ENCODE measurements around the gene GRIA3.

Gene GRIA3

DNA sequence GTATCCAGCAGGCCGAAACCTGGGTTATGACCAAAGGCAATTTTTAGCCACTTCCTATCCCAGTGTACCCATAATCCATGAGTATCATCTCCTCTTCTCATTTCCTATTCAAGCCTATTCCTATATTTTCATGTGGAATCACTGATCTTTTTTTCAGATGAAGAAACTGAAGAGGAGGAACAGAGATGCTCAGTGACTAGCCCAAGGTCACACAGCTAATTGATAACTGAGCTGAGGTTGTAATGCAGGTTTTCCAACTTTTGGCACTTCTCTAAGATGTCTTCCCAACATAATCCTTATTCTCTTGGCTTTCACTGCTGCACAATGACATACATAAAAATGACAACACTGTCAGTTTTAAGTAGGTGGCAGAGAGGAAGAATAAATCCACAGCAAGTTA, 15.3 kb downstream of the GRIA3 start:
- DNase-seq (ENCODE audit: low read depth) = no peak

DNA sequence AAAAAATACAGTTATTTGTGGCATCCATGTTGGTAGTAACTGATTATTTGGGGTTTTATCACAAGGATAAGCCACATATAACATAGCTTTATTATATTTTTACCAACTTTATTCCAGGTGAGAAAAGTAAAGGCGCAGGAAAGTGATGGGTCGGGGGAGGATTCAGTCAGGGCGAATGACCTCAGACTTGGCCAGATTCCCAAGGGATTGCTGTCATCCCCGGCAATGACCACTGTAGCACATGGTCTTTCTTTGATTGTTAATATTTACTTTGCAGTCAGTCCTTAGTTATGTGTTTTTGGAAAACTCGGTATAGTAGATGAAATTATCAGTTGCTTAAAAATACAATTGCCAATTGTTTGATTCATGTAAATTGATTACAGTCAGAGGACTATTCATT, 17.6 kb downstream of the GRIA3 start:
- no peak for DNase-seq (ENCODE audit: low read depth)

- DNase-seq (ENCODE audit: low read depth) = no peak
Measured at GRCh38 chrX:123202523-123202922, 18.4 kb downstream of the GRIA3 start.

- DNase-seq (ENCODE audit: low read depth) = no peak
Measured at GRCh38 chrX:123203772-123204171, 19.7 kb downstream of the GRIA3 start.

- DNase-seq (ENCODE audit: low read depth) = no peak
Measured at GRCh38 chrX:123206176-123206575, 22.1 kb downstream of the GRIA3 start.

GRCh38 chrX:123210252-123210651, 26.2 kb downstream of the GRIA3 start:
- DNase-seq (ENCODE audit: low read depth) = no peak

- DNase-seq (ENCODE audit: low read depth) = no peak
Measured at GRCh38 chrX:123215397-123216089, 31.5 kb downstream of the GRIA3 start.

DNA sequence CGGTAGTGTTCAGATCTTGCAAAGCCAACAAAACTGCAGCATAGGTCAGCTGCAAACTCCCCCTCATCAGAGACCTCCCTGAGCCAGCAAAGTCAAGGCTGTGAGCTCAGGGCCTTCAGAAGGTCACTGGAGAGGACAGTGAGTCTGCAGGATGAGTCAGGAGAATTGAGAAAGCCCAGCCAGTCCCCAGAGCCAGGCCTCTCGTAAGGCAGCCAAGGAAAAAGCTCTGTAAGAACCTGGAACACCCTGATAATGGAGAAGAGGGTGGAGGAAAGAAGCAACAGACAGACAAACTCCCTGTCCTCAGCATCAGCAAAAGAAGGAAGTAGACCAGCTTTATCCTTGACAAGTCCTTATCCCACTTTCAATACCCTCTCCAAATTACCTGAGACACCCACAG, 33.0 kb downstream of the GRIA3 start:
- DNase-seq (ENCODE audit: low read depth) = no peak

DNA sequence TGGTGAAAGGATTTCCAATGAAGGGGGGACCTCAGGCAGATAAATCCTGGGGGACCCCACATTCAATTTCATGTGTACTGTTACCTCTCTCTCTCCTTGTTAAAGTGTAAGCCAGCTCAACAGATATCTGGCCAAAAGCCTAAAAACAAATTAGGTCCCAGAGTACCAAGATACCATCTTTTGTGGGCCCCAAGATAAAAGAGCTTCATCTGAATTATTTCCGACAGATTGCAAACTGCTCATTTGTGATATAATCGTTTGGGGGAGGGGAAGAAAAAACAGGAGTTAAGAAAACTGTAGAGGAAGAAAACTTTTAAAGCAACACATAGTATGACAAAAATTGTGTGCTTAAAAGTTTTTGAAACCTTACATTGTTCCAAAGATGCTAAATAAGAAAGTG, 33.6 kb downstream of the GRIA3 start:
- no peak for DNase-seq (ENCODE audit: low read depth)

- DNase-seq (ENCODE audit: low read depth) = no peak
Measured at GRCh38 chrX:123219916-123220315, 35.8 kb downstream of the GRIA3 start.

GRCh38 chrX:123222920-123223319, 38.8 kb downstream of the GRIA3 start:
- no peak for DNase-seq (ENCODE audit: low read depth)

DNA sequence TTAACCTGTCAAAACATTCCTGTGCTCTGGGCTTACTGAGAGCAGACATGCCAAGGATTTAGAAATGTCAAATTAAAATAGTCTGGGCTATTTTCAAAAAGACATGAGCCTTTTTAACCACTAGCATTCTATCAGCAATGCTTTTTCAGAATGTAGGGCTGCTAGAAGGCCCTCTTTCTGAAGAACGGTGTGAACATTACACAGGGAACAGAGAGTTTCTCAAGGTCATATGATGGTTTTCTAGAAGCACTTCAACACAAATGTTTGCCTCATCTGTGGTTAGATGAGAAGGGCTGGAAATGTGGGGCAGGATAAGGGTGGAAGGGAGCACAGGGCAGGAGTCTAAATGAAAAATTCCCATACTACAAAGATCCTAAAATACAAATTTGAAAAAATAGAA, 39.3 kb downstream of the GRIA3 start:
- no peak for DNase-seq (ENCODE audit: low read depth)

DNA sequence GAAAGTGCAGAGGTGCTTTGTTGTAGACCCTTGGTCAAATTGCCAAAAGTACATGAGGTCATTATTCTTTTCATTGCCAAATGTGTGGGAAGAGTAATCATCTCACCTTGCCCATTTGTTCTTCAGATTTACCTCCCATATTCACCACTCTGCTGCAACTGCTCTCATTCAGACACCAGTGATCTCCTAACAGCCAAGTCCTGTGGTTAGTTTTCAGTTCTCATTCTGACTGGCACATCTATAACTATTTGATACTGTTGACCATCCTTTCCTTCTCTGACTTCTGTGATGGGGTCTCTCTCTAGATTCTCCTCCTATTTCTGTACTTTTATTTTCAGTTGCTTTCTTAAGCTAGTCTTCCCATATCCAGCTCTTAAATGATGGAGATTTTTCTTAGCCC, 39.8 kb downstream of the GRIA3 start:
- DNase-seq (ENCODE audit: low read depth) = no peak

DNA sequence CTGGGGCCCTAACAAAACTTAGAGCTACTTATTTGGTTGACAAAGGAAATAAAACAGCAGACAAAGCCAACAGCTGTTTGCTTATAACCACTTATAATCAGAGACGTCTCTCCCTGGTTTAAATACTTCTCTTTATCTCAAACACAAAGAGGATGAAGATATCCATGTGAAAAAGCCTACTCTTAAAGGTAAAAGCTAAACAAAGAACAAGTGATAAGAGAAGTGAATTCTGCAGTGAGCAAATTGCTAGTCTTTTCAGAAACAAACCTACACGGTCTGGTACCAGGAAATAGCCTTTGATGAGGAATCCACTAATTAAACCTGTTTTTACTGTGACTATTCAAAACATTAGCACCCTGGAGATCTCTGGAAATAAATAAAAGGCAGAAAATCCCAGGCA, 46.7 kb downstream of the GRIA3 start:
- no peak for DNase-seq (ENCODE audit: low read depth)

- no peak for DNase-seq (ENCODE audit: low read depth)
Measured at GRCh38 chrX:123236859-123237258, 52.8 kb downstream of the GRIA3 start.

DNA sequence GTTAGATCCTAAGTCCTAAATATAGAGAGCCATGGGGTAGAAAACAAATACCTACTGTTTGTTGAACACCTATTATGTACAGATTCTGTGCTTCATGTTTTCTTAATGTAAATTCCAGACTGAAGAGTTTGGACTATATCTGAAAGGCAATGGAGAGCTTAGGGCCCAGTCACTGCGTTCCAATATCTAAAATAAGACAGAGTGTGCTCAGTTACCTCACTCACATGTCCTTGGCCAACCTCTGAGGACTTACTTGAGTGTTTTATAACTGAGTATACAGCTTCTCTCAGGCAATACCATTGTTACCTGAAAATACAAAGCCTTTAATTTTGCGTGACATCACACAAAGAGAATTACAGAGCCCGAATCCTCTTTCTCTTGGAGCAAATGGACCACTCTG, 53.2 kb downstream of the GRIA3 start:
- no peak for DNase-seq (ENCODE audit: low read depth)

DNA sequence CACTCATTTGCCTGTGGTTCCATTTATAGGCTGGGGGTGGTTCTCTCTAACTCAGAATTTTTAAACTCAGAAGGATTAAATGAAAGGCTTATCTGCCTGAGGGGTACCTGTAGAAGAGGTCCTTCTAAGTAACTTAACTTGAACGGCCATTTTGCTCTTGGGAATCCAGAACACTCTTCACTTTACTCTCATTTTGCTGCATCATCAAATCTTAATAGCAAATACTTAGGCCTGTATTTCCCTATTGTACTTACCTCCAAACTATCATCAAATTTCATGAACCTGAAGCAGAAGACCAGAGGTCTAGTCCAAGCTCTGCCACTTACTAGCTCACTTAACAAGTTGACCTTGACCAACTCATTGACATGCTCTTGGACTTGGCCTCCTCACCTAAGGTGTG, 70.4 kb downstream of the GRIA3 start:
- no peak for DNase-seq (ENCODE audit: low read depth)

DNA sequence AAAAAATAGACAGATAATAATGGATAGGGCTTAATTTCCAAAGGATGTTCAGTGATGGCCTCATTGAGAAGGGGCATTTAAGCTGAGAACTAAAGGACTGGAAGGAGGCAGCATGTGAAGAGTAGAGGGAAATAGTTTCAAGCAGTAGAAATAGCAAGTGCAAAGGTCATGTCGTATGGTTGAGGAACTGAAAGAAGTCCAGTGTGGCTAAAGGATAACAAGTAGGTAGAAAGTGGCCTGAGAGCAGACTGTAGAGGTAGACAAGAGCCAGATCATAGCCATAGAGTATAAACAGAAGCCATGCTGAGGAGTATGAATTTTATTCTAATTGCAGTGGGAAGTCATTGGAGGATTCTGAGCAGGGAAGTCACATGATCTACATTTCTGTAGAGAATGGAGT, 72.3 kb downstream of the GRIA3 start:
- no peak for DNase-seq (ENCODE audit: low read depth)

- no peak for DNase-seq (ENCODE audit: low read depth)
Measured at GRCh38 chrX:123260920-123261418, 76.9 kb downstream of the GRIA3 start.

DNA sequence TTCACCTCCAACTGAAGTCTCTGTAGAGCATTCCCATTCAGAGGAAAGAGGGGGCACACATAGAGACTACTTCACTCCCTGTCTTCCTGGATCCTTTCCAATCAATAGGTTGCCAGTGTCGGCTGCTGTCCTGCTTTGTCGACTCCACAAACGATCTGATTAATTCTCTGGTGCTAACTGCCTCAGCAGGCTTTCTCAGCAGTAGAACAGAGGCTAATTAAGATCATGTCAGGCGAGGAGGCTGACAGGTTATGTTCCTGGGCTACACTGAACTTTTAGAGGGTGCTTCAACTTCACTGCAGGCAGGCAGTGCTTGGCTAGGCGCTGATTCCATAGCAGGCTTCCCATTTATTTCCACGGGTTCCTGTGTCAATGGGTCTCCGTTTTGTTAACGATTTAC, 79.2 kb downstream of the GRIA3 start:
- no peak for DNase-seq (ENCODE audit: low read depth)

- no peak for DNase-seq (ENCODE audit: low read depth)
Measured at GRCh38 chrX:123263747-123264146, 79.7 kb downstream of the GRIA3 start.

- DNase-seq (ENCODE audit: low read depth) = no peak
Measured at GRCh38 chrX:123267220-123267619, 83.1 kb downstream of the GRIA3 start.

- no peak for DNase-seq (ENCODE audit: low read depth)
Measured at GRCh38 chrX:123271902-123272301, 87.8 kb downstream of the GRIA3 start.

DNA sequence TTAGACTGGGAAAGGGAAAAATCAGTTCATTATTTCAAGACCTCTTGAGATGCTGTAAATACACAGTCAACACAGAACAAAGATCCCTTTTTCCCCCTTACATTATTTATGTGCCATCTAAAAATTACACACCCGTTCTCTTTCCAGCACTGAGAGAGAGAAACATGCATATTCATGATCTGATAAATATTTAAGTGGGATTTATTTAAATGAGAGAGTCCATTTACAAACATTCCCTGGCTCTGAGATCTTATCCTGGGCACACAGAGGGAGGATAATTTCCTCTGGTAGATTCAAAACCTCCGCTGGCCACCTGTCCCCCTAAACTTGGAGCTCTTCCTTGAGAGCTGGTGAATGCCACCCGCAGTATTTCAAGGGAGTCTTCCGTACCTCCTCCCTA, 88.6 kb downstream of the GRIA3 start:
- no peak for DNase-seq (ENCODE audit: low read depth)

DNA sequence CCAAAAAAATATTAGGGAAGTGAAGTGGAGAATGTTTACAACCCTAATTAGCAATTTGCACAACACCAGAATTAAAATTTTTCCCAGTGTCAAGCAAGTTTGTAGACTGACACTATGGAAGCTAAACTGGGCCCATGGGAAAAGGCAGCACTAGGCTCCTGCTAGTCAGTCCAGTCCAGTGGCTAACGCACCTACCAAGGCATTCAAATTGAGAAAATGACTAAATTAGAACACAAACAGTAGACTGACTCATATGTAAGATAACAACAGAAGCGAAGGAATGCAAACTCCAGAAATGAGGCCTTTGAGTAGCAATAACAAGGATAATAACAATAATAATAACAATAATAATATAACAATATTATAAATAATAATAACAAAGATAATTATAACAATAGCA, 90.7 kb downstream of the GRIA3 start:
- DNase-seq (ENCODE audit: low read depth) = no peak

Data from CMK (cell line).